Measurements from ENCODE around the gene JAML.
A peak's percentile ranks its signal among the peaks of the same experiment; 100 is the strongest.

Gene JAML

DNA sequence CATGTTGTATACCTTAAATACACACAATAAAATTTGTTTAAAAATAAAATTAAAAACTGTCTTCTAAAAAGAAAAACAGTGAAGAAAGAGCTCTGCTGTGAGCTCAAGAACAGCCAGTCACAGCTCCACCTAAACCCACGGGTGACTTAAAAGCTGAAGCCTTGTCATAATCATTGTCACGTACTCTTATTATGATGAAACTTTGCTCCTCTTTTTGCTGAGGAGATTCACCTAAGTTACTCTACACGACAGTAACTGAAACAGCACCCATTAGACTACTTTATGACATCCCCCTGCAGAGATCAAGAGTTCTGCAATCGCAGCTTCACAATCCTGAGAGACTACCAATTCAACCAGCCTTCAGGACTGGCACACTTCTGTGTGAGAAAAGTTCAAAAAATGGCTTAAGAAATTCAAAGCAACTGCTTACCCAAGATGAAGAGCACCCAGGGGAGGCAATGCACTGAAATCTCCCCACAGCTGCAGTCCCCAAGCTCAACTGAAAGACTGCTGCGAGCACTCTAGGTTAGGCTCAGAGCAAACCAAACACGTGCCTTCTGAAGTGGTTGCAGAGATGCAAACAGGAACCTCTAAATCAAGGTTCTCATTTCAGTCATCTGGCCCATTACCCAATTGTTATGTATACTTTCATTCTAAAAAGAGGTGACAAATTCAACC, at the start of gene JAML:
Gene JAML (minus strand): TSS at position 501 of the 678 bp plus-strand sequence. CDS start 10,145 bp downstream, outside the sequence.
- DNase-seq (ENCODE audit: low spot score) = no peak

DNA sequence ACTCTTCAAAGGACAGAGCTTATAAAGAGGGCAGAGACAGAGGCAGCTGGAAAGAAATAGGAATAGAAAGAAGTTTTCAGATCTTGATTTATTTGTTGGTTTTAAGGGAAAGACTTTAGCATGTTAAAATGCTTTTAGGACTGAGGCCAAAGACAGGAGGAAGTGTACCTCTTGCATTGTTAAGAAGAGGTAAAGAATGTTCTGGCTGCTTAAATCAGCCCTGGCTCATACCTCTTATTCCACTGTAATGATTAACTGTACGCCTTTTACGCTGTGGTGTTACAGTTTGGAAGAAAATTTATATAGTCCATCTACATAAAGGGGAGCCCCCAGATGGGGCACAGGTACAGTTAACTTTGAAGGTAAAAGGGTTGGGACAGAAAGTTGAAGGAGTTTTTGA, 49.4 kb upstream of the JAML start:
- no peak for DNase-seq (ENCODE audit: low spot score)

DNA sequence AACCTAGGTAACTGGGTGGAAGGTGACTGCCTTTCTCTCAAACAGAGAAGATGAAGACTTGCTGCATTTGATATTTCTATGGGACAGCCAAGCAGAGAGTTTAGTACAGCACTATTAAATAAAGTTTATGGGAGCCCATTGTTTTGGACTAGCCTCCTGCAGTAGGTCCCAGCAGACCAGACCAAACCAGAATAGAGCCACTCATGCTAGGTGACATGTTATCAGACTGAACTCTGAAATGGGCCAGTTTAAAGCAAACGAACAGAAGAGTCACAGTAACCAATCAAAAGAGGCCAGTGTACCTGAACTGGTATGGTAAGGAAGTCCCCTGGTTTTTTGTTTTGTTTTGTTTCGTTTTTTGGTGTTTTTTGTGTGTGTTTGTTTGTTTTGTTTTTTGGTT, 47.2 kb upstream of the JAML start:
- DNase-seq (ENCODE audit: low spot score) = no peak

- DNase-seq (ENCODE audit: low spot score) = no peak
Measured at GRCh38 chr11:118267486-118267885, 42.7 kb upstream of the JAML start.

DNA sequence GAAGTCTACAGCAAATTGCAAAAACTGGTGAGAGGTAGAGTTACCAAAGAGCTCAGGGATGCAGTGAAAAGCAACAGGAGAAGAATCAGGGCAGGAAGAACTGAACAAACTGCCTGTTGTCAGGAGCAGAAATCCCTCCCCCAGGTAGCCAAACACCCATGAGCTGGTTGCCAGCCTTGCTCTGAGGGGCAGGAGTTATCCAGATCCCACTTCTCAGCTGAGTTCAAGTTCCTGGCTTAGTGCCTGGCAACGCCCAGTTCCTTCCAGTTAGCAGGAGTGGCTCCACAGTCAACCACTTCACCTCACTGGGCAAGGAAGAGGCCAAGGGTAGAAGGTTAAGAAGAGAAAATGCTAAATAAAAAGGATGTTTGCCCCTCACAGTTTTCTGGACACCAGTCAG, 41.1 kb upstream of the JAML start:
- no peak for DNase-seq (ENCODE audit: low spot score)

DNA sequence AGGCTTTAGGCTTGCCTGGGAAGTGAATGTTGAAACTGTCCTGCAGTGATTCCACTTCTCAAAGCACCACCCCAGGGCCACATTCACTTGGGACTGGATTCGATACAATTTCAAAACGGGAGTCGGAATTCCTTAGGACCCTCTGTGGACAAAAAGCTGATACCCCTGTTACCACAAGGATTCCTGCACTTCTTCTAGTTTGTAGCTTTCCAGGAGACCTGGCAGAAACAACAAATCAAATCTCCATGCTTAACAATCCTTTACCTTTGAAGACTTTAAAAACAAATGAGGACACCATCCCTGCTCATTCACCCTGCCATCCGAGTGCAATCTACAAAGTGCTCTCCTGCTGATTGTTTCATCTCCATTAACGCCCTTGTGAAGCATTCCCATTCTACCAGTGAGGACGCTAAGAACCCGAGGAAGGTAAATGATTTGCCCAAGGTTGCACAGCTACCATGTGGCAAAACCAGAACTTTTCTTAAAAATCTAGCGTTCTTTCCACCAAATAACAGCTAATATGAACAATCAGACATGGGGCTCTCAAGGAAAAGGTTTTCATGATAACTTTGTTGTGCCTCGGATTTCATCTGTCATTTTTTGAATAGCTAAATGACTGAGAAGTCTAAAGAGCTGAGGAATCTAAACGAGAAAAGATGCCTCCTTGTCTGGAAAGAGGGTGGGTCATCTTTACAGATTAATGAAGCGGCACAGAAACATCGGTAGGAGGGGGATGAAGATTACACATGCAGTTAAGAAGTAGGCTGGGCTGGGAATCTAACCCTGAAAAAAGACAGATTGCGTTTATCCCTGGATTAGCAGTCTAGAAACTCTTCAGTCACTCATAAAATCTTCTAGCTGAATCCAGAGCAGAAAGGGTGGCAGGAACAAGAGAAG, 40.0 kb upstream of the JAML start:
- no peak for DNase-seq (ENCODE audit: low spot score)

- no peak for DNase-seq (ENCODE audit: low spot score)
Measured at GRCh38 chr11:118263695-118264568, 39.1 kb upstream of the JAML start, which contains the start of gene MPZL2. Gene MPZL2, minus strand, starts transcription at chr11:118264297. Its CDS starts 144 bp downstream, at chr11:118264153.

DNA sequence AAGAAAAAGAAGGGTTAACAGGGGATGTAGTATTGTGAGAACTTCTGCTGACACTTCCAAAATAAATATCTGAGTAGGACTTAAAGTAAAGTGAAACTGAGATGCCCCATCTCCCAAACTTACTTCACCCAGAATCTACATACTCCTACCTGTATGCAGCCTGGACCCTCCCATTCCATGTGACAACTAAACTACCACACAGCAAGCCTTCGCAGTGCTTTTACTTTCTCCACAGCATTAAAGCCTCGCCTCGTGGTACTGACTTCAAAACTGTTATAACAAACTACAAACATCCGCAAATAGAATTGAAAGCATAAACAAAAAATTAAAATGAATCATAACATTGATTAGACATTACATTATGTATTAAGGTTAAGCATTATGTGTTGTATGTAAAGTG, 38.3 kb upstream of the JAML start:
- no peak for DNase-seq (ENCODE audit: low spot score)

DNA sequence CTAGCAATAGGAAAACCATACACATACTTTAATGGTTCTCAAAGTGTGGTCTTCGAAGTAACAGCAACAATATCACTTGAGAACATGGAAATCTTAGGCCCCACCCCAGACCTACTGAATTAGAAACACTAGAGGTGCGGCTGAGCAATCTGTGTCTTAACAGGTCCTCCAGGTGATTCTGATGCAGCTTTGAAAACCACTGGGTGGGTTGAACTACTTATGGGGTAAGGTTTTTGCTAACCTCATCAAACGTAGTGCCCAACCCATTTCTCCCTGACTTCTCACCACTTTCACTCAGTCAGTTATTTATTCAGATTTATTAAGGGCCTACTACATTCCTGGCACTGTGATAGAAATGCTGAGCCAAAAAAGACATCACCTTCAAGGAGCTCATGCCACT, 35.5 kb upstream of the JAML start:
- DNase-seq (ENCODE audit: low spot score) = no peak

GRCh38 chr11:118259138-118259537, 34.3 kb upstream of the JAML start:
- DNase-seq (ENCODE audit: low spot score) = no peak

DNA sequence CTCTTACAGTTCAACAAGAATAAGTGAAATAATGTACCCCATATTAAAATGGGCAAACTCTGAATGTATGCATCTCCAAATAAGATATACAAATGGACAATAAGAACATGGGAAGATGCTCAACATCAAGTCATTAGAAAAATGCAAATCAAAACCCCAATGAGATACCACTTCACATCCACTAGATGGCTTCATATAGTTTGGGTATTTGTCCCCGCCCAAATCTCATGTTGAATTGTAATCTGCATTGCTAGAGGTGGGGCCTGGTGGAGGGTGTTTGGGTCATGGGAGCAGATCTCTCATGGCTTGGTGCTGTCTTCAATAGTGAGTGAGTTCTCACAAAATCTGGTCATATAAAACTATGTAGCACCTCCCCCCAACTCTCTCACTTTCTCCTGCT, 33.6 kb upstream of the JAML start:
- DNase-seq (ENCODE audit: low spot score) = no peak

DNA sequence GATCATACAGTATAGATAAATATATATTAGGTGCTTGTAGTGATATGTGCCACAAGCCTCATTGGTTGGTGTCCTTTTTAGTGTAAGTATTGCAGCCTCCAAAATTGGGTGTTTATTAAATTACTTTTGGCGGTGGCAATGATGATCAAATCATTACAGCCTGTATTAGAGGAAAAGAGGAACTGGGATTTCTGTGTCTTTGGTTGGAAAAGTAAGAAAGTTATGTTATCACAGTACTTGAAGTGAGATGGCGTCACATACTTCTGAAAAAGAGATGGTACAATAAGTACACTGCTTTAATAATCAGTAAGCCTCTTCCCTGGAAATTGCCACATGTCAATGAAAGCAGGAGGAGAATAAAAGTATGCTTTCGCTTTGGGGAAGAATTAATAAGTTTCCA, 27.9 kb upstream of the JAML start:
- no peak for DNase-seq (ENCODE audit: low spot score)

GRCh38 chr11:118251858-118252652, 27.2 kb upstream of the JAML start, which contains the start of gene MPZL3:
Gene MPZL3, minus strand, starts transcription at chr11:118252365. Its CDS starts 71 bp downstream, at chr11:118252294.
- DNase-seq (ENCODE audit: low spot score) = no peak

GRCh38 chr11:118247041-118247440, 22.2 kb upstream of the JAML start:
- no peak for DNase-seq (ENCODE audit: low spot score)

DNA sequence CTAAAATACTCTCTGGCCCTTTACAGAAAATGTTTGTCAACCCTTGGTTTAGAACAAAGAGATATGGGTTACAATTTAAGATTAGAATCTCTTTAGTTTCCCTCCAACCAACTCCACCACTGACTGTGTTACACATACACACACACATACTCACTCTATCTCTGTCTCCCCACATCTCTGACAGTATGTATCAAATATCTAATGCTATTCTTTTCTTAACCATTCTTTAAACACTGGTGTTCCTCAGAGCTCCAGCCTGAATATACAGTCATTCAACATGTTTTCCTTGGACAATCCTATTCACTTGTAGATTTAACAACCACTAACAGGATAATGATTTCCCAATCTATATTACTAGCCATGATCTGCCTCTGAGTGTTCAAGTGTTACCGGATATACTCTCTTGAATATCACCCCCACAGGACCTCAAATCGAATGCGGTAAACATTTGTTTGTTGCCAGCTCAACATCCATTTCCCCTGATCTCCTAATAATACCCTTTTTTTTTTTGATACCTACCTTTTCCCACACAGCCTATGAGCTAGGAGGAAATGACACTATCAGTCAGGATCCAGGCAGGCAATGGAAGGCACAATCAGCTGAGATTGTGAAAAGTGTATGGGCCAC, 21.2 kb upstream of the JAML start:
- no peak for DNase-seq (ENCODE audit: low spot score)

GRCh38 chr11:118243993-118244762, 19.4 kb upstream of the JAML start:
- peak; percentile 72 for DNase-seq (ENCODE audit: low spot score)

- no peak for DNase-seq (ENCODE audit: low spot score)
Measured at GRCh38 chr11:118243161-118243560, 18.4 kb upstream of the JAML start.

- DNase-seq (ENCODE audit: low spot score) = no peak
Measured at GRCh38 chr11:118241764-118242098, 16.9 kb upstream of the JAML start.

DNA sequence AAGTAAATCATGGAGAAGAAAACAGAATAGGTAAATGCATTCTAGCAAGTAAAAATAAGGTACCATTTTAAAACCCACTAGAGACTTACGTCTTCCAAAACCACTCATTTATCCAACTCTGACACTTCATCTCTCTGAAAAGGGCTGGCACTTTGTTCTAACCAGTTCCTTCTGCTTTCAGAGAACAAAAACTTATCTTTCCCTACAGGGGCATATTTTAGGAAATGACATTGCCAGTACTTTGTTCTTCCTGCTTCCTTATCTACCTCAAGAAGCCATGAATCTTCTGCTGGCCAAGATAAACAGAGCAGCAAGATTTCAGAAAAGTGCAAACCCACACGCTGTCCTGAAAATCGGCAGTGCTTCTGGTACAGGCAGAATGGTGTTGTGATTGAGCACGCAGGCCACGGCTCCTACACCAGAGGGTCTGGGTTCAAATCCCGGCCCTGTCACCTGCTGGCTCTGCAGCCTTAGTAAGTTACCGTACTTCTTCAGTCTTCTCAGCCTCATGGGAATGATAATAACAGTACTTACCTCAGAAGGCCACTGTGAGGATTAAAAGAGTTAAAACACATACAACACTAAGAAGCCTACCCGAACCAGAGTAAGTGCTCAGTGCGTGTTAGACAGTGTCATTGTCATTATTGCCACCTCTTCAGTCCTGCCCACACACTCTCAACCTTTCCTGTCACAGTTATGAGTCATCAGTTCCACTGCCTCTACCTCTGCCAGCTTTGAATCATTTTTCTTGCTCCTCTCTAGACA, 16.4 kb upstream of the JAML start:
- DNase-seq (ENCODE audit: low spot score) = peak; percentile 28

Measured in COLO829 (cell line).